Right renal cortex interstitium (tissue), 3 donors: ENCODE data around the gene TMC6. TPM values are rescaled to one million over a fixed set of nuclear protein-coding genes. Genes with fewer than 3 reads are reported as not detected.
"Not testable (repeated sequence)": the region's sequence is repeated elsewhere in the genome, so short reads cannot be mapped to it uniquely, and the experiment has no call there.

Experiments used
- DNase-seq, 3 donors: peaks; one replicate each; pipeline ENCODE4 v3.0.0-alpha.2; 2013; ENCODE audit warnings: low read depth in 3 of 3, low spot score in 2 of 3
- polyA plus RNA-seq, 3 donors: library from polyadenylated mRNA; unstranded; fragments of 120-200 nt; gene quantifications; one replicate each; pipeline ENCODE4 v1.2.1, GENCODE V29; 2013; ENCODE audit not compliant: insufficient read length in 3 of 3

The TMC6 gene
- polyA plus RNA-seq, 3 donors: 13.4 to 20.1 (median 17.4) TPM

- DNase-seq: not testable (repeated sequence)
Measured at GRCh38 chr17:78082355-78082872, 46.1 kb downstream of the TMC6 start.

- no peak for DNase-seq
Measured at GRCh38 chr17:78081551-78081950, 47.0 kb downstream of the TMC6 start.

GRCh38 chr17:78079253-78079652, 49.3 kb downstream of the TMC6 start:
- no peak for DNase-seq

GRCh38 chr17:78075545-78075944, 53.0 kb downstream of the TMC6 start:
- DNase-seq: no peak

GRCh38 chr17:78075011-78075410, 53.5 kb downstream of the TMC6 start:
- no peak for DNase-seq

- no peak for DNase-seq
Measured at GRCh38 chr17:78072961-78073360, 55.6 kb downstream of the TMC6 start.

GRCh38 chr17:78069695-78070094, 58.9 kb downstream of the TMC6 start:
- DNase-seq: no peak

GRCh38 chr17:78066976-78067375, 61.6 kb downstream of the TMC6 start:
- DNase-seq: not testable (repeated sequence)

GRCh38 chr17:78064708-78065107, 63.8 kb downstream of the TMC6 start:
- DNase-seq: no peak

GRCh38 chr17:78063489-78063888, 65.1 kb downstream of the TMC6 start:
- DNase-seq: no peak

GRCh38 chr17:78062596-78062995, 66.0 kb downstream of the TMC6 start:
- DNase-seq: no peak

Other genes starting within 250 kb of the TMC6 start
- gene TNRC6C, start 170.1 kb downstream of the TMC6 start, polyA plus RNA-seq: 10 to 100 TPM; 12.6 to 13.6 (median 12.8) TPM
- 1 to 10 TPM in 2 of 3 donors, under 1 TPM in 1; 0.97 to 1.7 (median 1.5) TPM for gene TMC8, start 2.0 kb upstream of the TMC6 start, polyA plus RNA-seq
- gene C17orf99, start 17.6 kb upstream of the TMC6 start, polyA plus RNA-seq: under 1 TPM; 0.06 to 0.26 (median 0.19) TPM
- gene SYNGR2, start 39.8 kb upstream of the TMC6 start, polyA plus RNA-seq: 10 to 100 TPM; 49.8 to 67.7 (median 56.9) TPM
- 10 to 100 TPM; 23.2 to 25.3 (median 24.6) TPM for gene TK1, start 58.3 kb upstream of the TMC6 start, polyA plus RNA-seq
- gene AFMID, start 58.6 kb upstream of the TMC6 start, polyA plus RNA-seq: 10 to 100 TPM; 59.5 to 64.2 (median 60.5) TPM
- gene BIRC5, start 85.5 kb upstream of the TMC6 start, polyA plus RNA-seq: 10 to 100 TPM; 23.7 to 28.6 (median 25.2) TPM
- not detected for gene TMEM235, start 102.9 kb upstream of the TMC6 start, polyA plus RNA-seq
- 10 to 100 TPM; 10.5 to 30.6 (median 11.5) TPM for gene SOCS3, start 231.3 kb upstream of the TMC6 start, polyA plus RNA-seq
- gene PGS1, start 249.9 kb upstream of the TMC6 start, polyA plus RNA-seq: 10 to 100 TPM; 38.8 to 41.3 (median 39.1) TPM